ENCODE measurements around the gene MBD3. TPM values are rescaled to one million over a fixed set of nuclear protein-coding genes. Genes with fewer than 3 reads are reported as not detected.
A peak's percentile ranks its signal among the peaks of the same experiment; 100 is the strongest.
"Not testable (repeated sequence)": the region's sequence is repeated elsewhere in the genome, so short reads cannot be mapped to it uniquely, and the experiment has no call there.

Gene MBD3
- total RNA-seq, 1 donor from 2014 or later, result 71.9 TPM

DNA sequence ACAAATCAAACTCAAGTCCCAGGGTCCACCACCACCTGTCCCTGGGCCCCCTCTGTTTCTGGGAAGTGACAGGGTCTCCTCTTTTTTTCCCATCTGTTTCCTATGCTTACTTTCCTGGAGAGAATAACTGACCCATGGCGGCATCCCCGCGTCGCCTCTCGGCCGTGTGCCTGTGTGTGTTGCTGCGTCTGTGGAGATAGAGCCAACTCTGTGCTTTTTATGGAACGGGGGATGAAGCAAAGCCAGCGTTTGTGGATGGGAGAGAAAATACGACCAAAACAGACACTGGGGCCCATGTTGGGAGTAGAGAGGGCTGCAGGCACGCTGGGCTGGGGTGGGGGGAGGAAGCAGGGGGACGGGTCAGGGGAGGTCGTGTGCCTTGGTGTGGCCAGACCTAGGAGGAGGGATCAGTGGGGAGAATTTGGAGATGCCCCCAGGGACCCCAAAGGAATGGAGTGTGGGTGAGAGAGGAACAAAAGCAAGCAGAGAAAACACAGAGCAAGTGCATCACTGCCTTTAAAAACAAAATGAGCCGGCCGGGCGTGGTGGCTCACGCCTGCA lies 52.2 kb downstream of the MBD3 start:
- no peak overlapping the region for H3K27ac ChIP-seq (ENCODE audit: low read depth, low read length)
- H3K9me3 Mint-ChIP-seq (ENCODE audit: unreplicated experiment), result no peaks in the 10 kb centered on the region
- no peak overlapping the region for H3K9ac ChIP-seq (ENCODE audit: low read length)
- peaks cover 2% of the 10 kb centered on the region for H3K9me3 ChIP-seq (ENCODE audit: insufficient read depth, low read depth, low read length)
- no peaks in the 10 kb centered on the region for H3K36me3 Mint-ChIP-seq (ENCODE audit: low read depth, unreplicated experiment)
- no peaks in the 10 kb centered on the region for H3K36me3 ChIP-seq (ENCODE audit: insufficient read depth, low read length)
- no peaks in the 10 kb centered on the region for H3K4me1 ChIP-seq (ENCODE audit: insufficient read depth, low read length)
- no peak overlapping the region for H3K27ac Mint-ChIP-seq (ENCODE audit: unreplicated experiment)
- no peak overlapping the region for H3K4me3 Mint-ChIP-seq (ENCODE audit: unreplicated experiment)
- no peak overlapping the region for H2AFZ ChIP-seq (ENCODE audit: low read depth, low read length)
- H3K27me3 Mint-ChIP-seq (ENCODE audit: low read depth, unreplicated experiment), result peaks cover 20% of the 10 kb centered on the region
- no peak overlapping the region for H3K4me2 ChIP-seq (ENCODE audit: low read length)
- no peaks in the 10 kb centered on the region for H3K27me3 ChIP-seq (ENCODE audit: insufficient read depth, low read length)
- H4K20me1 ChIP-seq (ENCODE audit: insufficient read depth, low read length), result no peaks in the 10 kb centered on the region
- no peak overlapping the region for H3K4me3 ChIP-seq (ENCODE audit: insufficient read depth, low read depth, low read length)
- TF ChIP-seq, protein P1, sequence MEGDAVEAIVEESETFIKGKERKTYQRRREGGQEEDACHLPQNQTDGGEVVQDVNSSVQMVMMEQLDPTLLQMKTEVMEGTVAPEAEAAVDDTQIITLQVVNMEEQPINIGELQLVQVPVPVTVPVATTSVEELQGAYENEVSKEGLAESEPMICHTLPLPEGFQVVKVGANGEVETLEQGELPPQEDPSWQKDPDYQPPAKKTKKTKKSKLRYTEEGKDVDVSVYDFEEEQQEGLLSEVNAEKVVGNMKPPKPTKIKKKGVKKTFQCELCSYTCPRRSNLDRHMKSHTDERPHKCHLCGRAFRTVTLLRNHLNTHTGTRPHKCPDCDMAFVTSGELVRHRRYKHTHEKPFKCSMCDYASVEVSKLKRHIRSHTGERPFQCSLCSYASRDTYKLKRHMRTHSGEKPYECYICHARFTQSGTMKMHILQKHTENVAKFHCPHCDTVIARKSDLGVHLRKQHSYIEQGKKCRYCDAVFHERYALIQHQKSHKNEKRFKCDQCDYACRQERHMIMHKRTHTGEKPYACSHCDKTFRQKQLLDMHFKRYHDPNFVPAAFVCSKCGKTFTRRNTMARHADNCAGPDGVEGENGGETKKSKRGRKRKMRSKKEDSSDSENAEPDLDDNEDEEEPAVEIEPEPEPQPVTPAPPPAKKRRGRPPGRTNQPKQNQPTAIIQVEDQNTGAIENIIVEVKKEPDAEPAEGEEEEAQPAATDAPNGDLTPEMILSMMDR (IDR thresholded peaks at IDR 0.05; ENCODE audit: insufficient read depth, low read depth, low read length), result no peak
- no peak for TF ChIP-seq EZH2 (IDR thresholded peaks at IDR 0.05; ENCODE audit: insufficient read depth, low read length)
- no peaks in the 10 kb centered on the region for H3K79me2 ChIP-seq (ENCODE audit: insufficient read depth, low read length)
- FAIRE-seq (no peak), DNase-seq (ENCODE audit: low read depth) (no peak)
- H3K4me1 Mint-ChIP-seq (ENCODE audit: low read depth, unreplicated experiment), result no peaks in the 10 kb centered on the region

DNA sequence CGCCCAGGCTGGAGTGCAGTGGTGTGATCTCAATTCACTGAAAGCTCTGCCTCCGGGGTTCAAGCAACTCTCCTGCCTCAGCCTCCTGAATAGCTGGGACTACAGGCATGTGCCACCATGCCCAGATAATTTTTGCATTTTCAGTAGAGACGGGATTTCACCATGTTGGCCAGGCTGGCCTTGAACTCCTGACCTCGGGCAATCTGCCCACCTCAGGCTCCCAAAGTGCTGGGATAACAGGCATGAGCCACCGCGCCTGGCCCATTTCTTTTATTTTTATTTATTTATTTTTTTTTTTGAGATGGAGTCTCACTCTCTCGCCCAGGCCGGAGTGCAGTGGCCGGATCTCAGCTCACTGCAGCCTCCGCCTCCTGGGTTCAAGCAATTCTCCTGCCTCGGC lies 52.9 kb downstream of the MBD3 start:
- not testable (repeated sequence) for H3K4me3 ChIP-seq (ENCODE audit: insufficient read depth, low read depth, low read length); H3K4me1 Mint-ChIP-seq (ENCODE audit: low read depth, unreplicated experiment); H3K27ac ChIP-seq (ENCODE audit: low read depth, low read length); H3K4me3 Mint-ChIP-seq (ENCODE audit: unreplicated experiment); H3K9me3 ChIP-seq (ENCODE audit: insufficient read depth, low read depth, low read length); H3K79me2 ChIP-seq (ENCODE audit: insufficient read depth, low read length); H3K9me3 Mint-ChIP-seq (ENCODE audit: unreplicated experiment); H3K27me3 ChIP-seq (ENCODE audit: insufficient read depth, low read length); DNase-seq (ENCODE audit: low read depth); H4K20me1 ChIP-seq (ENCODE audit: insufficient read depth, low read length); H3K9ac ChIP-seq (ENCODE audit: low read length); H3K27ac Mint-ChIP-seq (ENCODE audit: unreplicated experiment); H3K36me3 Mint-ChIP-seq (ENCODE audit: low read depth, unreplicated experiment); H2AFZ ChIP-seq (ENCODE audit: low read depth, low read length); H3K4me1 ChIP-seq (ENCODE audit: insufficient read depth, low read length); FAIRE-seq; H3K36me3 ChIP-seq (ENCODE audit: insufficient read depth, low read length); H3K4me2 ChIP-seq (ENCODE audit: low read length)
- peaks cover 19% of the 10 kb centered on the region for H3K27me3 Mint-ChIP-seq (ENCODE audit: low read depth, unreplicated experiment)

GRCh38 chr19:1538978-1539377 lies 53.7 kb downstream of the MBD3 start:
- H3K36me3 Mint-ChIP-seq (ENCODE audit: low read depth, unreplicated experiment), result no peaks in the 10 kb centered on the region
- FAIRE-seq (no peak), DNase-seq (ENCODE audit: low read depth) (no peak)
- no peak overlapping the region for H3K9ac ChIP-seq (ENCODE audit: low read length)
- peak overlapping the region; percentile 54 for H3K4me2 ChIP-seq (ENCODE audit: low read length)
- no peak overlapping the region for H3K27ac ChIP-seq (ENCODE audit: low read depth, low read length)
- H4K20me1 ChIP-seq (ENCODE audit: insufficient read depth, low read length), result no peaks in the 10 kb centered on the region
- no peaks in the 10 kb centered on the region for H3K79me2 ChIP-seq (ENCODE audit: insufficient read depth, low read length)
- H3K9me3 ChIP-seq (ENCODE audit: insufficient read depth, low read depth, low read length), result peaks cover 2% of the 10 kb centered on the region
- H3K4me1 Mint-ChIP-seq (ENCODE audit: low read depth, unreplicated experiment), result no peaks in the 10 kb centered on the region
- no peaks in the 10 kb centered on the region for H3K27me3 ChIP-seq (ENCODE audit: insufficient read depth, low read length)
- no peaks in the 10 kb centered on the region for H3K9me3 Mint-ChIP-seq (ENCODE audit: unreplicated experiment)
- no peaks in the 10 kb centered on the region for H3K4me1 ChIP-seq (ENCODE audit: insufficient read depth, low read length)
- H2AFZ ChIP-seq (ENCODE audit: low read depth, low read length), result no peak overlapping the region
- H3K27ac Mint-ChIP-seq (ENCODE audit: unreplicated experiment), result peak overlapping the region; percentile 34
- no peak overlapping the region for H3K4me3 ChIP-seq (ENCODE audit: insufficient read depth, low read depth, low read length)
- no peaks in the 10 kb centered on the region for H3K36me3 ChIP-seq (ENCODE audit: insufficient read depth, low read length)
- TF ChIP-seq, protein P1 (IDR thresholded peaks at IDR 0.05; ENCODE audit: insufficient read depth, low read depth, low read length), result no peak
- TF ChIP-seq EZH2 (IDR thresholded peaks at IDR 0.05; ENCODE audit: insufficient read depth, low read length), result no peak
- H3K4me3 Mint-ChIP-seq (ENCODE audit: unreplicated experiment), result no peak overlapping the region
- peaks cover 19% of the 10 kb centered on the region for H3K27me3 Mint-ChIP-seq (ENCODE audit: low read depth, unreplicated experiment)

DNA sequence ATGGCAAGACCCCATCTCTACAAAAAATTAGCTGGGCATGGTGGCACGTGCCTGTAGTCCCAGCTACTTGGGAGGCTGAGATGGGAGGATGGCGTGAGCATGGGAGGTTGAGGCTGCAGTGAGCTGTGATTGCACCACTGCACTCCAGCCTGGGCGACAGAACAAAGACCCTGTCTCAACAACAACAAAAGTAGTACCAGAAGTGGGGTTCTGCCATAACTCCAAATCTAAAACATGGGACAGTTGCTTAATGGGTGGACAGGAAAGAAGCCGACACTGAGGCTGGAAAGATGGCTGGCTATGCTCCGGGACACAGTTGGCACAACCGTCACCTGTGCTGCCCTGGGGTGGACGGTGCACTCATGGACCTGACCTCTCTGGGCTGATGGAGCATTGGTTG lies 57.0 kb downstream of the MBD3 start:
- not testable (repeated sequence) for H3K4me1 Mint-ChIP-seq (ENCODE audit: low read depth, unreplicated experiment); FAIRE-seq; H3K4me3 Mint-ChIP-seq (ENCODE audit: unreplicated experiment); H3K4me3 ChIP-seq (ENCODE audit: insufficient read depth, low read depth, low read length); H3K9me3 ChIP-seq (ENCODE audit: insufficient read depth, low read depth, low read length); H3K27me3 ChIP-seq (ENCODE audit: insufficient read depth, low read length); H2AFZ ChIP-seq (ENCODE audit: low read depth, low read length); DNase-seq (ENCODE audit: low read depth); H3K4me2 ChIP-seq (ENCODE audit: low read length); H3K9me3 Mint-ChIP-seq (ENCODE audit: unreplicated experiment); H3K36me3 ChIP-seq (ENCODE audit: insufficient read depth, low read length); H3K36me3 Mint-ChIP-seq (ENCODE audit: low read depth, unreplicated experiment); H3K4me1 ChIP-seq (ENCODE audit: insufficient read depth, low read length); H3K27ac Mint-ChIP-seq (ENCODE audit: unreplicated experiment); H3K9ac ChIP-seq (ENCODE audit: low read length); H3K79me2 ChIP-seq (ENCODE audit: insufficient read depth, low read length); H3K27ac ChIP-seq (ENCODE audit: low read depth, low read length); H4K20me1 ChIP-seq (ENCODE audit: insufficient read depth, low read length)
- H3K27me3 Mint-ChIP-seq (ENCODE audit: low read depth, unreplicated experiment), result peaks cover 15% of the 10 kb centered on the region

Data from astrocyte (in vitro differentiated cells and primary cell).